CD8-positive, alpha-beta memory T cell (primary cell): ENCODE measurements around the gene ADGRG3. TPM values are rescaled to one million over a fixed set of nuclear protein-coding genes. Genes with fewer than 3 reads are reported as not detected.
"Not testable (repeated sequence)": the region's sequence is repeated elsewhere in the genome, so short reads cannot be mapped to it uniquely, and the experiment has no call there.

Experiments
- CTCF ChIA-PET: fragments of 350-600 bp; sonication (Branson Sonifier 250); formaldehyde crosslinking; loops from one replicate; lab custom pipeline; 2021; ENCODE audit warnings: antibody characterized with exemption; lab: Charles Lee
- POLR2A ChIA-PET: fragments of 350-600 bp; sonication (Branson Sonifier 250); formaldehyde crosslinking; loops from one replicate; lab custom pipeline; 2021; ENCODE audit warnings: antibody characterized with exemption; lab: Charles Lee
- DNase-seq, 5 donors: peaks; one replicate each; pipeline versions ENCODE4 v3.0.0 to v3.0.0-alpha.2; 2020 to 2022; ENCODE audit warnings: mixed read lengths in 1 of 5
- H3K27ac ChIP-seq: one replicate; pipeline ENCODE4 v1.7.0; 2013; ENCODE audit warnings: low read depth, mild to moderate bottlenecking, low read length, moderate library complexity
- H3K27me3 ChIP-seq: 2 replicates; pipeline ENCODE4 v1.7.0; 2013; ENCODE audit warnings: low read length, mild to moderate bottlenecking; ENCODE audit not compliant: insufficient read depth, poor library complexity, severe bottlenecking
- H3K36me3 ChIP-seq: 2 replicates; pipeline ENCODE4 v1.7.0; 2013; ENCODE audit warnings: mild to moderate bottlenecking, low read length, moderate library complexity; ENCODE audit not compliant: insufficient read depth
- H3K4me1 ChIP-seq: 2 replicates; pipeline ENCODE4 v1.7.0; 2013; ENCODE audit warnings: mild to moderate bottlenecking, low read length, moderate library complexity; ENCODE audit not compliant: insufficient read depth
- H3K4me3 ChIP-seq: 2 replicates; pipeline ENCODE4 v1.7.0; 2013; ENCODE audit warnings: mild to moderate bottlenecking, low read length
- H3K9me3 ChIP-seq: 2 replicates; pipeline ENCODE4 v1.7.0; 2013; ENCODE audit warnings: mild to moderate bottlenecking, low read length
- H3K27ac Mint-ChIP-seq, 8 donors: one replicate each; pipeline ENCODE4 v1.8.0; 2020 to 2021; ENCODE audit warnings: mixed read lengths in 8 of 8, mild to moderate bottlenecking in 6 of 8, inconsistent platforms in 3 of 8, moderate library complexity in 3 of 8
- H3K27me3 Mint-ChIP-seq, 2 donors: one replicate each; pipeline ENCODE4 v1.8.0; 2020 to 2021; ENCODE audit warnings: mixed read lengths in 2 of 2, mild to moderate bottlenecking in 1 of 2, moderate library complexity in 1 of 2
- H3K36me3 Mint-ChIP-seq, 3 donors: one replicate each; pipeline ENCODE4 v1.8.0; 2020 to 2021; ENCODE audit warnings: mixed read lengths in 3 of 3, inconsistent platforms in 1 of 3, mild to moderate bottlenecking in 1 of 3
- H3K4me1 Mint-ChIP-seq, 3 donors: one replicate each; pipeline ENCODE4 v1.8.0; 2020 to 2021; ENCODE audit warnings: mixed read lengths in 3 of 3, inconsistent platforms in 1 of 3, mild to moderate bottlenecking in 1 of 3
- H3K4me3 Mint-ChIP-seq, 7 donors: one replicate each; pipeline ENCODE4 v1.8.0; 2020 to 2021; ENCODE audit warnings: mixed read lengths in 7 of 7, mild to moderate bottlenecking in 6 of 7, moderate library complexity in 4 of 7, inconsistent platforms in 2 of 7
- H3K9me3 Mint-ChIP-seq, 5 donors: one replicate each; pipeline ENCODE4 v1.8.0; 2020 to 2022; ENCODE audit warnings: mixed read lengths in 5 of 5, mild to moderate bottlenecking in 3 of 5, moderate library complexity in 2 of 5, inconsistent platforms in 1 of 5
- polyA plus RNA-seq: library from polyadenylated mRNA; unstranded; fragments of 300-500 nt; fragmentation: Illumina TruSeq; gene quantifications from one replicate; pipeline ENCODE4 v1.2.3, GENCODE V29; 2021
- total RNA-seq, 2 experiments: library from RNA; stranded (reverse); gene quantifications; one replicate each; pipeline ENCODE4 v1.2.3, GENCODE V29; 2021

ADGRG3 gene
- total and polyA plus RNA-seq, 3 experiments from 2014 or later, result not detected

- CTCF ChIA-PET, result no interaction called here
Measured at GRCh38 chr16:57728336-57729181, 60.5 kb downstream of the ADGRG3 start.

DNA sequence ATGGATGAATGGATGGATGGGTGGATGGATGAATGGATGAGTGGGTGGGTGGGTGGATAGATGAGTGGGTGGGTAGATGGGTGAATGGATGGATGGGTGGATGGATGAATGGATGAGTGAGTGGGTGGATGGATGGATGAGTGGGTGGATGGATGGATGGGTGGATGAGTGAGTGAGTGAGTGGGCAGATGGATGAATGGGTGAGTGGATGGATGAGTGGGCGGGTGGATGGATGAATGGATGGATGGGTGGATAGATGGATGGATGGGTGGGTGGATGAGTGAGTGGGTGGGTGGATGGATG, 61.0 kb downstream of the ADGRG3 start:
- no peak overlapping the region for H3K27ac Mint-ChIP-seq
- no peaks in the 10 kb centered on the region for H3K27me3 ChIP-seq
- H3K36me3 Mint-ChIP-seq, result peaks cover 0 to 4% (median 2%) of the 10 kb centered on the region in 3 donors
- ChIA-PET POLR2A (no interaction called here), CTCF (no interaction called here)
- peaks cover 7 to 8% (median 7%) of the 10 kb centered on the region in 3 donors for H3K4me1 Mint-ChIP-seq
- no peak overlapping the region for H3K4me3 Mint-ChIP-seq
- no peak overlapping the region for H3K27ac ChIP-seq
- no peak overlapping the region for H3K4me3 ChIP-seq
- no peaks in the 10 kb centered on the region for H3K27me3 Mint-ChIP-seq
- peaks cover 0 to 6% (median 0%) of the 10 kb centered on the region in 5 donors for H3K9me3 Mint-ChIP-seq
- no peaks in the 10 kb centered on the region for H3K36me3 ChIP-seq
- DNase-seq, result no peak
- no peaks in the 10 kb centered on the region for H3K4me1 ChIP-seq
- no peaks in the 10 kb centered on the region for H3K9me3 ChIP-seq

More at GRCh38 chr16:57728336-57729181, 60.5 kb downstream of the ADGRG3 start:
- Histone ChIP-seq H3K4me3 (no peak overlapping the region), H3K27ac (no peak overlapping the region), H3K9me3 (no peaks in the 10 kb centered on the region), H3K4me1 (no peaks in the 10 kb centered on the region), H3K27me3 (no peaks in the 10 kb centered on the region), H3K36me3 (no peaks in the 10 kb centered on the region)
- peaks cover 0 to 4% (median 2%) of the 10 kb centered on the region in 3 donors for H3K36me3 Mint-ChIP-seq
- peaks cover 6% of the 10 kb centered on the region in 3 donors for H3K4me1 Mint-ChIP-seq
- peaks cover 0 to 6% (median 0%) of the 10 kb centered on the region in 5 donors for H3K9me3 Mint-ChIP-seq
- no peak overlapping the region for H3K27ac Mint-ChIP-seq
- POLR2A ChIA-PET, result no interaction called here
- no peak overlapping the region for H3K4me3 Mint-ChIP-seq
- DNase-seq, result no peak
- no peaks in the 10 kb centered on the region for H3K27me3 Mint-ChIP-seq

- DNase-seq, H3K27me3 ChIP-seq, POLR2A ChIA-PET, H3K4me3 ChIP-seq, H3K36me3 Mint-ChIP-seq, H3K9me3 ChIP-seq, CTCF ChIA-PET, H3K27me3 Mint-ChIP-seq, H3K36me3 ChIP-seq, H3K4me1 ChIP-seq, H3K27ac Mint-ChIP-seq, H3K4me3 Mint-ChIP-seq, H3K27ac ChIP-seq, H3K9me3 Mint-ChIP-seq: not testable (repeated sequence)
- H3K4me1 Mint-ChIP-seq, result peaks cover 9 to 13% (median 13%) of the 10 kb centered on the region in 3 donors
Measured at GRCh38 chr16:57729852-57730251, 61.7 kb downstream of the ADGRG3 start.

- Mint-ChIP-seq H3K27me3 (peaks cover 0 to 5% of the 10 kb centered on the region in 2 donors), H3K4me1 (peaks cover 17 to 24% (median 19%) of the 10 kb centered on the region in 3 donors), H3K9me3 (peaks cover 0 to 6% (median 0%) of the 10 kb centered on the region in 5 donors), H3K4me3 (no peak overlapping the region), H3K27ac (peak overlapping the region in 1 of 8 donors; percentile 38), H3K36me3 (peaks cover 0 to 13% (median 4%) of the 10 kb centered on the region in 3 donors)
- ChIA-PET POLR2A (no interaction called here), CTCF (no interaction called here)
- Histone ChIP-seq H3K9me3 (no peaks in the 10 kb centered on the region), H3K27me3 (no peaks in the 10 kb centered on the region), H3K36me3 (no peaks in the 10 kb centered on the region), H3K27ac (no peak overlapping the region), H3K4me1 (peaks cover 8% of the 10 kb centered on the region), H3K4me3 (no peak overlapping the region)
- DNase-seq, result no peak
Measured at GRCh38 chr16:57730771-57731730, 62.9 kb downstream of the ADGRG3 start.

- peaks cover 0 to 6% (median 0%) of the 10 kb centered on the region in 5 donors for H3K9me3 Mint-ChIP-seq
- no peak overlapping the region for H3K27ac ChIP-seq
- H3K36me3 Mint-ChIP-seq, result peaks cover 0 to 15% (median 4%) of the 10 kb centered on the region in 3 donors
- H3K27me3 Mint-ChIP-seq, result peaks cover 0 to 5% of the 10 kb centered on the region in 2 donors
- DNase-seq, result no peak
- peak overlapping the region in 1 of 7 donors; percentile 80 for H3K4me3 Mint-ChIP-seq
- no peak overlapping the region for H3K27ac Mint-ChIP-seq
- ChIA-PET POLR2A (no interaction called here), CTCF (no interaction called here)
- no peaks in the 10 kb centered on the region for H3K36me3 ChIP-seq
- H3K9me3 ChIP-seq, result no peaks in the 10 kb centered on the region
- H3K4me3 ChIP-seq, result no peak overlapping the region
- peaks cover 17% of the 10 kb centered on the region for H3K4me1 ChIP-seq
- no peaks in the 10 kb centered on the region for H3K27me3 ChIP-seq
- H3K4me1 Mint-ChIP-seq, result peaks cover 27 to 34% (median 29%) of the 10 kb centered on the region in 3 donors
Measured at GRCh38 chr16:57732037-57732436, 63.9 kb downstream of the ADGRG3 start.

DNA sequence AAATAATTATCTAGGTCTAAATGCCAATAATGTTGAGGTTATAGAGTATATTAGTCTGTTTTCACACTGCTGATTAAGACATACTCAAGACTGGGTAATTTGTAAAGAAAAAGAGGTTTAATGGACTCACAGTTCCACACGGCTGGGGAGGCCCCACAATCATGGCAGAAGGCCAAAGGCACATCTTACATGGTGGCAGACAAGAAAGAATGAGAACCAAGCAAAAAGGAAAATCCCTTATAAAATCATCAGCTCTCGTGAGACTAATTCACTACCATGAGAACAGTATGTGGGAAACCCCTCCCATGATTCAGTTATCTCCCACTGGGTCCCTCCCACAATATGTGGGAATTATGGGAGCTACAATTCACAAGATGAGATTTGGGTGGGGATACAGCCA, 64.6 kb downstream of the ADGRG3 start:
- peaks cover 0 to 5% of the 10 kb centered on the region in 2 donors for H3K27me3 Mint-ChIP-seq
- H3K9me3 Mint-ChIP-seq, result peaks cover 0 to 6% (median 0%) of the 10 kb centered on the region in 5 donors
- H3K4me3 Mint-ChIP-seq, result peak overlapping the region in 5 of 7 donors; percentile 28 to 80 (median 41)
- H3K27ac Mint-ChIP-seq, result peak overlapping the region in 1 of 8 donors; percentile 72
- ChIA-PET POLR2A (no interaction called here), CTCF (no interaction called here)
- Histone ChIP-seq H3K9me3 (no peaks in the 10 kb centered on the region), H3K4me1 (peaks cover 24% of the 10 kb centered on the region), H3K27ac (no peak overlapping the region), H3K27me3 (no peaks in the 10 kb centered on the region), H3K4me3 (no peak overlapping the region), H3K36me3 (no peaks in the 10 kb centered on the region)
- H3K4me1 Mint-ChIP-seq, result peaks cover 29 to 41% (median 36%) of the 10 kb centered on the region in 3 donors
- no peak for DNase-seq
- peaks cover 0 to 17% (median 4%) of the 10 kb centered on the region in 3 donors for H3K36me3 Mint-ChIP-seq

DNA sequence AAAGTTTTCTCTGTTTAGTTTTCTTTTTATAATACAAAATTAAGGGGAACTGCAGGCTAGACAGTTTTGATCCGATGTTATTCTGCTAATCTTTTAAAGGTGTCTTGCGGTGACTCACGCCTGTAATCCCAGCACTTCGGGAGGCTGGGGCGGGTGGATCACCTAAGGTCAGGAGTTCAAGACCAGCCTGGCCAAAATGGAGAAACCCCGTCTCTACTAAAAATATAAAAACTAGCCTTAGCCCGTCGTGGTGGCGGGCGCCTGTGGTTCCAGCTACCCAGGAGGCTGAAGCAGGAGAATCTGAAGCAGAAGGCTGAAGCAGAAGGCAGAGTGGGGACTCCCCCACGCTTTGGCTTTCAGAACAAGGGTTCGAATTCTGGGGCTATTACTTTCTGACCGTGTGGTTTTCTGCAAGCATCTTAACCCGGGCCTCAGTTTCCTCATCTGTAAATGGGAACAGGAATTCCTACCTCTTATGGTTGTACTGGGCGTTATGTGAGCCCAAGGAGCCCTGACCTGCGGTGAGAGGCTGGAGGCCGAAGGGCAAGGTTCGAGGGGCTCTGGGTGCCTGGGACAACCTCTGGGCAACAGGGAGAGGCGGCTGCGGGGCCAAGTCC, 66.3 kb downstream of the ADGRG3 start:
- no peaks in the 10 kb centered on the region for H3K36me3 ChIP-seq
- peaks cover 0 to 5% of the 10 kb centered on the region in 2 donors for H3K27me3 Mint-ChIP-seq
- CTCF ChIA-PET, result interaction anchor here (2.5 to 3.2 kb wide), 2 partner anchors 86 to 158 kb away, joined by 17 to 29 read pairs; no protein-coding TSS in a partner anchor
- H3K27ac ChIP-seq, result peak overlapping the region; percentile 87
- peaks cover 0 to 17% (median 4%) of the 10 kb centered on the region in 3 donors for H3K36me3 Mint-ChIP-seq
- peaks cover 25% of the 10 kb centered on the region for H3K4me1 ChIP-seq
- H3K27ac Mint-ChIP-seq, result peak overlapping the region; percentile 79 to 98 (median 96)
- H3K4me3 Mint-ChIP-seq, result peak overlapping the region; percentile 91 to 100 (median 96)
- H3K9me3 Mint-ChIP-seq, result peaks cover 0 to 6% (median 0%) of the 10 kb centered on the region in 5 donors
- POLR2A ChIA-PET, result interaction anchor here (2.2 kb wide), 1 partner anchor 287 kb away, joined by 8 read pairs; the partner anchor contains the start of genes CIAPIN1 and COQ9
- no peaks in the 10 kb centered on the region for H3K9me3 ChIP-seq
- H3K4me3 ChIP-seq, result peak overlapping the region; percentile 90
- no peaks in the 10 kb centered on the region for H3K27me3 ChIP-seq
- peaks cover 30 to 44% (median 38%) of the 10 kb centered on the region in 3 donors for H3K4me1 Mint-ChIP-seq
- DNase-seq, result no peak
